DND-41 (cell line): ENCODE results near the gene DDX49.

Experiments
- ATAC-seq: fragments of 200-7000 bp; cut with Tn5 transposase; 3 replicates; pipeline ENCODE4 v1.9.1; 2021; ENCODE audit warnings: low read depth; ENCODE audit not compliant: insufficient read depth
- DNase-seq: peaks from one replicate; pipeline ENCODE4 v3.0.0-alpha.2; 2020
- H2AFZ ChIP-seq: 2 replicates; pipeline ENCODE4 v1.6.0; 2012; ENCODE audit warnings: low read depth, low read length
- H3K27ac ChIP-seq: 2 replicates; pipeline ENCODE4 v1.5.1; 2012; ENCODE audit warnings: low read length, inconsistent platforms
- H3K27me3 ChIP-seq: fragments of 200-600 bp; sonication (generic); 2 replicates; pipeline ENCODE4 v1.6.0; 2012; ENCODE audit warnings: low read length, mild to moderate bottlenecking, inconsistent platforms; ENCODE audit not compliant: insufficient read depth, poor library complexity
- H3K36me3 ChIP-seq: 2 replicates; pipeline ENCODE4 v1.5.1; 2012; ENCODE audit warnings: low read length, inconsistent platforms; ENCODE audit not compliant: insufficient read depth
- H3K4me1 ChIP-seq: 2 replicates; pipeline ENCODE4 v1.5.1; 2012; ENCODE audit warnings: mild to moderate bottlenecking, low read length; ENCODE audit not compliant: insufficient read depth
- H3K4me2 ChIP-seq: 2 replicates; pipeline ENCODE4 v1.6.0; 2012; ENCODE audit warnings: mild to moderate bottlenecking, moderate library complexity, low read length, inconsistent platforms; ENCODE audit not compliant: insufficient read depth
- H3K4me3 ChIP-seq, 2 experiments: fragments of 200-600 bp in 1 of 2; shearing (Covaris generic) in 1 of 2; 2 replicates each; pipeline ENCODE4 v1.5.1; 2012 to 2016; ENCODE audit warnings: inconsistent platforms in 2 of 2, low read length in 2 of 2, mild to moderate bottlenecking in 2 of 2, low read depth in 1 of 2, moderate library complexity in 1 of 2
- H3K79me2 ChIP-seq: 2 replicates; pipeline ENCODE4 v1.6.0; 2012; ENCODE audit warnings: low read length, inconsistent platforms; ENCODE audit not compliant: insufficient read depth
- H3K9ac ChIP-seq: 2 replicates; pipeline ENCODE4 v1.6.0; 2012; ENCODE audit warnings: low read depth, mild to moderate bottlenecking, inconsistent platforms, low read length, moderate library complexity
- H3K9me3 ChIP-seq: 2 replicates; pipeline ENCODE4 v1.5.1; 2012; ENCODE audit warnings: low read length, moderate library complexity, mild to moderate bottlenecking, inconsistent platforms; ENCODE audit not compliant: insufficient read depth, severe bottlenecking
- H4K20me1 ChIP-seq: 2 replicates; pipeline ENCODE4 v1.6.0; 2012; ENCODE audit warnings: low read length; ENCODE audit not compliant: insufficient read depth
- CTCF ChIP-seq: IDR thresholded peaks from 2 replicates; pipeline ENCODE4 v1.5.1; 2012; ENCODE audit warnings: borderline replicate concordance, low read length, moderate library complexity, mild to moderate bottlenecking; ENCODE audit not compliant: poor library complexity, severe bottlenecking; ENCODE audit errors: extremely low read depth
- EZH2 ChIP-seq: IDR thresholded peaks from 3 replicates; pipeline ENCODE4 v1.6.1; 2012; ENCODE audit warnings: borderline replicate concordance, low read depth, mild to moderate bottlenecking, moderate library complexity, low read length, inconsistent platforms; ENCODE audit not compliant: severe bottlenecking

DDX49 gene

GRCh38 chr19:18905513-18906236 is 13.8 kb upstream of the DDX49 start:
- no peak overlapping the region for H3K27ac ChIP-seq
- no peak for TF ChIP-seq CTCF
- no peak for TF ChIP-seq EZH2
- no peaks in the 10 kb centered on the region for H3K9me3 ChIP-seq

GRCh38 chr19:18906605-18907519 is 12.7 kb upstream of the DDX49 start:
- Histone ChIP-seq H3K27ac (no peak overlapping the region), H3K4me1 (no peaks in the 10 kb centered on the region), H3K79me2 (no peaks in the 10 kb centered on the region), H3K9me3 (no peaks in the 10 kb centered on the region), H4K20me1 (peaks cover 31% of the 10 kb centered on the region), H3K27me3 (no peaks in the 10 kb centered on the region), H3K9ac (no peak overlapping the region), H3K4me3 (no peak overlapping the region), H3K4me2 (no peak overlapping the region), H2AFZ (no peak overlapping the region), H3K36me3 (peaks cover 79% of the 10 kb centered on the region)
- ATAC-seq, result no peak
- no peak for TF ChIP-seq EZH2
- no peak for TF ChIP-seq CTCF
- no peak for DNase-seq

More at GRCh38 chr19:18905513-18906236, 13.8 kb upstream of the DDX49 start:
- peaks cover 29% of the 10 kb centered on the region for H4K20me1 ChIP-seq
- DNase-seq (peak; percentile 17), ATAC-seq (peak; percentile 20; the same call in 1 of the 3 replicates)
- no peaks in the 10 kb centered on the region for H3K79me2 ChIP-seq
- H3K9ac ChIP-seq, result no peak overlapping the region
- no peak overlapping the region for H2AFZ ChIP-seq
- no peaks in the 10 kb centered on the region for H3K4me1 ChIP-seq
- no peaks in the 10 kb centered on the region for H3K27me3 ChIP-seq
- H3K4me3 ChIP-seq, result no peak overlapping the region
- peaks cover 81% of the 10 kb centered on the region for H3K36me3 ChIP-seq
- H3K4me2 ChIP-seq, result no peak overlapping the region

GRCh38 chr19:18908917-18909619 is 10.4 kb upstream of the DDX49 start:
- Histone ChIP-seq H3K4me2 (no peak overlapping the region), H3K27ac (no peak overlapping the region), H3K9me3 (no peaks in the 10 kb centered on the region), H2AFZ (no peak overlapping the region), H3K4me1 (no peaks in the 10 kb centered on the region), H3K4me3 (no peak overlapping the region), H4K20me1 (peaks cover 44% of the 10 kb centered on the region), H3K36me3 (peaks cover 82% of the 10 kb centered on the region), H3K27me3 (no peaks in the 10 kb centered on the region), H3K79me2 (peaks cover 17% of the 10 kb centered on the region), H3K9ac (no peak overlapping the region)
- DNase-seq (no peak), ATAC-seq (no peak)
- TF ChIP-seq CTCF, result no peak
- TF ChIP-seq EZH2, result no peak
